Kidney (tissue), 14 donors: ENCODE data around the gene C9orf50. TPM values are rescaled to one million over a fixed set of nuclear protein-coding genes. Genes with fewer than 3 reads are reported as not detected.

Source experiments
- DNase-seq, 5 donors: peaks; one replicate each; pipeline ENCODE4 v3.0.0-alpha.2; 2013 to 2020
- FAIRE-seq: peaks from 2 replicates; lab custom pipeline; 2012; peaks lifted over from hg19 to GRCh38; lab: Jason Lieb, UNC
- H3K27ac ChIP-seq, 2 donors: one replicate each; pipeline ENCODE4 v1.7.0; 2013; ENCODE audit warnings: low read depth in 2 of 2, low read length in 2 of 2, inconsistent platforms in 1 of 2
- H3K27me3 ChIP-seq: one replicate; pipeline ENCODE4 v1.7.1; 2013; ENCODE audit warnings: low read length, inconsistent platforms; ENCODE audit not compliant: control insufficient read depth, insufficient read depth
- H3K36me3 ChIP-seq, 3 donors: one replicate each; pipeline versions ENCODE4 v1.7.0 to v1.7.1; 2013; ENCODE audit warnings: low read length in 3 of 3, control low read depth in 1 of 3, inconsistent platforms in 1 of 3; ENCODE audit not compliant: insufficient read depth in 3 of 3, control insufficient read depth in 2 of 3
- H3K4me1 ChIP-seq, 3 donors: one replicate each; pipeline versions ENCODE4 v1.7.0 to v1.7.1; 2013; ENCODE audit warnings: low read length in 3 of 3, inconsistent platforms in 1 of 3, low read depth in 1 of 3; ENCODE audit not compliant: control insufficient read depth in 2 of 3, insufficient read depth in 2 of 3
- H3K4me3 ChIP-seq, 3 donors: one replicate each; pipeline versions ENCODE4 v1.7.0 to v1.8.1; 2013; ENCODE audit warnings: low read length in 3 of 3, control low read depth in 1 of 3, inconsistent platforms in 1 of 3
- H3K9ac ChIP-seq, 3 donors: one replicate each; pipeline versions ENCODE4 v1.7.0 to v1.7.1; 2013; ENCODE audit warnings: low read length in 3 of 3, control low read depth in 1 of 3, inconsistent platforms in 1 of 3
- H3K9me3 ChIP-seq, 3 donors: one replicate each; pipeline versions ENCODE4 v1.7.0 to v1.7.1; 2013; ENCODE audit warnings: low read length in 3 of 3, control low read depth in 1 of 3, inconsistent platforms in 1 of 3; ENCODE audit not compliant: control insufficient read depth in 2 of 3, insufficient read depth in 1 of 3
- intact Hi-C: fragments of 100-400 bp; cut with DNase I; formaldehyde crosslinking; loops from one replicate; pipeline ENCODE4 v1.11.1; 2022
- polyA plus RNA-seq: library from polyadenylated mRNA; stranded (reverse); fragments of 350-450 nt; fragmentation: Illumina TruSeq; extraction: RNeasy Lipid Tissue Mini Kit (QIAGEN cat#74804); gene quantifications from one replicate; pipeline ENCODE4 v1.2.3, GENCODE V29; 2014; ENCODE audit warnings: low read depth, low replicate concordance; ENCODE audit not compliant: insufficient read depth
- total RNA-seq: library from RNA; stranded (reverse); fragmentation: NEBNext Ultra II Directional; extraction: Animal tissue kit (Norgen Biotek cat#: 25700); gene quantifications from one replicate; pipeline ENCODE4 v1.2.1, GENCODE V29; 2021
- TF ChIP-seq, protein P1 (sequence below): IDR thresholded peaks from 3 replicates; pipeline ENCODE4 v1.5.1; 2012; ENCODE audit warnings: mild to moderate bottlenecking, moderate library complexity, borderline replicate concordance; ENCODE audit not compliant: insufficient read depth; ENCODE audit errors: extremely low read depth
- donor health status: control.
- donor health status: control.
- donor health status: control.
- donor health status: control.
- donor health status: control.
- donor health status: DM: yes; HTN: yes; CAD: no.
- donor health status: Normal renal cell carcinoma (clear cell type).

Gene C9orf50
- total and polyA plus RNA-seq, 2 donors from 2014 or later: 1.1 to 2.8 TPM

GRCh38 chr9:129567842-129568559 lies 52.9 kb downstream of the C9orf50 start:
- intact Hi-C loops: no loop called here
- DNase-seq (peak; percentile 46 to 81 (median 67)), FAIRE-seq (no peak)
- H3K9me3 ChIP-seq: no peaks in the 10 kb centered on the region
- H3K4me1 ChIP-seq: peaks cover 0 to 18% (median 14%) of the 10 kb centered on the region in 3 donors
- TF ChIP-seq, protein P1, sequence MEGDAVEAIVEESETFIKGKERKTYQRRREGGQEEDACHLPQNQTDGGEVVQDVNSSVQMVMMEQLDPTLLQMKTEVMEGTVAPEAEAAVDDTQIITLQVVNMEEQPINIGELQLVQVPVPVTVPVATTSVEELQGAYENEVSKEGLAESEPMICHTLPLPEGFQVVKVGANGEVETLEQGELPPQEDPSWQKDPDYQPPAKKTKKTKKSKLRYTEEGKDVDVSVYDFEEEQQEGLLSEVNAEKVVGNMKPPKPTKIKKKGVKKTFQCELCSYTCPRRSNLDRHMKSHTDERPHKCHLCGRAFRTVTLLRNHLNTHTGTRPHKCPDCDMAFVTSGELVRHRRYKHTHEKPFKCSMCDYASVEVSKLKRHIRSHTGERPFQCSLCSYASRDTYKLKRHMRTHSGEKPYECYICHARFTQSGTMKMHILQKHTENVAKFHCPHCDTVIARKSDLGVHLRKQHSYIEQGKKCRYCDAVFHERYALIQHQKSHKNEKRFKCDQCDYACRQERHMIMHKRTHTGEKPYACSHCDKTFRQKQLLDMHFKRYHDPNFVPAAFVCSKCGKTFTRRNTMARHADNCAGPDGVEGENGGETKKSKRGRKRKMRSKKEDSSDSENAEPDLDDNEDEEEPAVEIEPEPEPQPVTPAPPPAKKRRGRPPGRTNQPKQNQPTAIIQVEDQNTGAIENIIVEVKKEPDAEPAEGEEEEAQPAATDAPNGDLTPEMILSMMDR: no peak
- H3K27ac ChIP-seq: peak overlapping the region; percentile 13 to 63
- H3K36me3 ChIP-seq: no peaks in the 10 kb centered on the region
- H3K4me3 ChIP-seq: peak overlapping the region; percentile 11 to 48 (median 39)
- peak overlapping the region in 2 of 3 donors; percentile 1 to 71 for H3K9ac ChIP-seq
- H3K27me3 ChIP-seq: no peaks in the 10 kb centered on the region

- H3K9me3 ChIP-seq: no peaks in the 10 kb centered on the region
- H3K27ac ChIP-seq: no peak overlapping the region
- intact Hi-C loops: no loop called here
- no peak overlapping the region for H3K9ac ChIP-seq
- peaks cover under 1 to 18% (median 14%) of the 10 kb centered on the region in 3 donors for H3K4me1 ChIP-seq
- no peaks in the 10 kb centered on the region for H3K36me3 ChIP-seq
- FAIRE-seq (no peak), DNase-seq (no peak)
- TF ChIP-seq, protein P1: no peak
- no peak overlapping the region for H3K4me3 ChIP-seq
- no peaks in the 10 kb centered on the region for H3K27me3 ChIP-seq
These were observed 53.6 kb downstream of the C9orf50 start for GRCh38 chr9:129567329-129567728.

DNA sequence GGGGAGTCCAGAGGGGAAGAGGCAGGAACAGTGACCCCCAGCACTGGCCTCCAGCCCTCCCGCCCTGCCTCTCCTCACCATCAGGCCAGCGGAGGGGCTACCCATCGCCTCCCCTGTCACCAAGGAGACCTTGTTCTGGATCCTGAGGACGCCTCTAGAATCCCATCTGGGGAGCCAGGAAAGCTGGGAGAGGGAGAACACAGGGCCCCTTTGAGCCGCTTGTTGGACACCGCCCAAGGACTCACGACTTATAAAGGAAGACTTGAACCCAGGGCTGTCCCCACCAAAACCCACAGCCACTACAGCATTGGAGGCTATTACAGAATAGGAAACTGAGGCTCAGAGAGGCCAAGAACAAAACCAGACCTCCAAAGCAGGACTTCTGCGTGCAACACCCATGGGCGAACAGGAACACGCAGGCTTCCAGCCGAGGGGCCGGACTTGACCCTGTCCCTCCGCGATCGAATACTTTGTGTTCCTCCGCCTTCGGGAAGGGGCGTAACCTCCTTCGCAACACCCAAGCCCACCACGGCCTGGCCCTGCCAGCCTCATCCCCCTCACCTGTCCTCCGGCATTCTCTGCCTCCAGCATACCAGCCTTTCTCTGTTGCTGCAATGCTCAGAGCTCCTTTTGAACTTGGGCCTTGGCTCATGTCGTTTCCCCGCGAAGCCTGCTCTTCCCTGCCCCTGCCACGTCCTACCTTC lies 54.2 kb downstream of the C9orf50 start:
- FAIRE-seq (no peak), DNase-seq (no peak)
- H3K4me1 ChIP-seq: peaks cover 2 to 24% (median 20%) of the 10 kb centered on the region in 3 donors
- H3K9ac ChIP-seq: no peak overlapping the region
- no peaks in the 10 kb centered on the region for H3K36me3 ChIP-seq
- no peak overlapping the region for H3K27ac ChIP-seq
- TF ChIP-seq, protein P1: no peak
- no peak overlapping the region for H3K4me3 ChIP-seq
- H3K9me3 ChIP-seq: no peaks in the 10 kb centered on the region
- intact Hi-C loops: no loop called here
- no peaks in the 10 kb centered on the region for H3K27me3 ChIP-seq
